ENCODE data around the gene FAM181A.

GRCh38 chr14:93953263-93953662 is 26.1 kb downstream of the FAM181A start:
- peak in 2 of 6 experiments; percentile 15 to 35 for TF ChIP-seq CTCF (IDR thresholded peaks at IDR 0.05)
- no peak for TF ChIP-seq POLR2A (IDR thresholded peaks at IDR 0.05)

Measured in Peyer's patch (tissue), 4 donors.